ENCODE data around the gene CANT1. TPM values are rescaled to one million over a fixed set of nuclear protein-coding genes. Genes with fewer than 3 reads are reported as not detected.
A peak's percentile ranks its signal among the peaks of the same experiment; 100 is the strongest.

The CANT1 gene
- total and polyA plus RNA-seq, 2 of the 13 experiments (the other 11 are each of a cell fraction or from before 2014, with no cell fraction given), result 34.1 to 42.1 TPM

DNA sequence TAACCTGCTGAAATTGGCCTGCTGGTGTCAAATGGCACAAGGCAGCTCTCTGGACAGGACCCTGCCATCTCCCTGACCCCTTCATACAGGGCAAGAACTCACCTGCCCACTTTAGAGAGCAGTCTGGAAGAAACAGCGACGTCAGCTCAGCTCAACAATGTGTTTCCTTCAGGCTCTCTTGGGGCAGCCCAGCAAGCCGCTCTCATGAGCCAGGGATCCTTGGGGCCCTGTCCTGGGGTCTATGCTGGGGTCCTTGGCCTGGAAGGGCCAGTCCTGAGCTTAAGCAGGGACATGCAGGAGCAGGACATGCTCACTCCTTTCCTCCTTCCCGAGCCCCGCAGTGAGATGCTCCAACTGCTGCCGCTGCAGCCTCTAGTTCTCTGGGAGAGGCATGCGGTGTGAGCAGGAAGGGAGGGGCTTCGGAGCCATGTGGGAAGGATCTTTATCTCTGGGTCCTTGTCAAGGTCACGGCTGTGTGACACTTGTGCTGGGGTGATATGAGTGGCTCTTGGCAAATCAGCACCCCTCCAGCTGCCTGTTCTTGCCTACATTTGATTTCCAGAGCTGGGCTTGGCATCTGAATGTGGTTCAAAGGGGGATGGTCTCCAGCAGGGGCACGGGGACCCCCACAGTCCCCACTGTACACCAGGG is 17.8 kb upstream of the CANT1 start (continued):
- TF ChIP-seq MEIS1 (CRISPR knock-in tag; IDR thresholded peaks at IDR 0.05; ENCODE audit: borderline replicate concordance) (0 out of 2 replicates have a peak, but pooled peaks have one; percentile 7), RELA (CRISPR knock-in tag; IDR thresholded peaks at IDR 0.05) (no peak), NRL (CRISPR knock-in tag; IDR thresholded peaks at IDR 0.05; ENCODE audit: borderline replicate concordance) (0 out of 2 replicates have a peak, but pooled peaks have one; percentile 13), YEATS2 (CRISPR knock-in tag; IDR thresholded peaks at IDR 0.05; ENCODE audit: borderline replicate concordance) (no peak), ZC3H13 (CRISPR knock-in tag; IDR thresholded peaks at IDR 0.05) (peak; percentile 51; the same call in 1 of the 2 replicates), TARDBP (CRISPR knock-in tag; IDR thresholded peaks at IDR 0.05) (peak; percentile 39), ZNF724P (CRISPR knock-in tag; IDR thresholded peaks at IDR 0.05; ENCODE audit: borderline replicate concordance) (0 out of 2 replicates have a peak, but pooled peaks have one; percentile 58), ZNF383 (CRISPR knock-in tag; IDR thresholded peaks at IDR 0.05; ENCODE audit: borderline replicate concordance) (no peak), ZNF121 (CRISPR knock-in tag; IDR thresholded peaks at IDR 0.05) (peak; percentile 88), MBNL3 (CRISPR knock-in tag; conservative IDR thresholded peaks at IDR 0.05) (no peak), EP300 (IDR thresholded peaks at IDR 0.05; ENCODE audit: low read depth in 2 of 2, low read length in 2 of 2) (no peak), EP300 (CRISPR knock-in tag; IDR thresholded peaks at IDR 0.05; ENCODE audit: borderline replicate concordance) (peak; percentile 16; the same call in 1 of the 2 replicates), ZNF660 (CRISPR knock-in tag; IDR thresholded peaks at IDR 0.05; ENCODE audit: borderline replicate concordance, low read depth) (no peak), ZNF816 (CRISPR knock-in tag; IDR thresholded peaks at IDR 0.05; ENCODE audit: borderline replicate concordance) (no peak), SAFB2 (CRISPR knock-in tag; IDR thresholded peaks at IDR 0.05; ENCODE audit: borderline replicate concordance, low read depth) (no peak; the same call in 1 of the 2 replicates), ZNF331 (CRISPR knock-in tag; IDR thresholded peaks at IDR 0.05) (peak; percentile 55), ZBTB3 (CRISPR knock-in tag; IDR thresholded peaks at IDR 0.05; ENCODE audit: borderline replicate concordance, low read depth) (no peak), AGO2 (optimal IDR thresholded peaks at IDR 0.05; ENCODE audit: low read depth, low read length) (peak; percentile 41)
- TF ChIP-seq, protein P1, sequence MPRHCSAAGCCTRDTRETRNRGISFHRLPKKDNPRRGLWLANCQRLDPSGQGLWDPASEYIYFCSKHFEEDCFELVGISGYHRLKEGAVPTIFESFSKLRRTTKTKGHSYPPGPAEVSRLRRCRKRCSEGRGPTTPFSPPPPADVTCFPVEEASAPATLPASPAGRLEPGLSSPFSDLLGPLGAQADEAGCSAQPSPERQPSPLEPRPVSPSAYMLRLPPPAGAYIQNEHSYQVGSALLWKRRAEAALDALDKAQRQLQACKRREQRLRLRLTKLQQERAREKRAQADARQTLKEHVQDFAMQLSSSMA (CRISPR knock-in tag; IDR thresholded peaks at IDR 0.05), result no peak
- TF ChIP-seq, protein P2, sequence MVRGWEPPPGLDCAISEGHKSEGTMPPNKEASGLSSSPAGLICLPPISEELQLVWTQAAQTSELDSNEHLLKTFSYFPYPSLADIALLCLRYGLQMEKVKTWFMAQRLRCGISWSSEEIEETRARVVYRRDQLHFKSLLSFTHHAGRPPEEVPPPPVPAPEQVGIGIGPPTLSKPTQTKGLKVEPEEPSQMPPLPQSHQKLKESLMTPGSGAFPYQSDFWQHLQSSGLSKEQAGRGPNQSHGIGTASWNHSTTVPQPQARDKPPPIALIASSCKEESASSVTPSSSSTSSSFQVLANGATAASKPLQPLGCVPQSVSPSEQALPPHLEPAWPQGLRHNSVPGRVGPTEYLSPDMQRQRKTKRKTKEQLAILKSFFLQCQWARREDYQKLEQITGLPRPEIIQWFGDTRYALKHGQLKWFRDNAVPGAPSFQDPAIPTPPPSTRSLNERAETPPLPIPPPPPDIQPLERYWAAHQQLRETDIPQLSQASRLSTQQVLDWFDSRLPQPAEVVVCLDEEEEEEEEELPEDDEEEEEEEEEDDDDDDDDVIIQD (CRISPR knock-in tag; IDR thresholded peaks at IDR 0.05; ENCODE audit: low read depth), result no peak; the same call in 1 of the 2 replicates
- TF ChIP-seq, protein P3, sequence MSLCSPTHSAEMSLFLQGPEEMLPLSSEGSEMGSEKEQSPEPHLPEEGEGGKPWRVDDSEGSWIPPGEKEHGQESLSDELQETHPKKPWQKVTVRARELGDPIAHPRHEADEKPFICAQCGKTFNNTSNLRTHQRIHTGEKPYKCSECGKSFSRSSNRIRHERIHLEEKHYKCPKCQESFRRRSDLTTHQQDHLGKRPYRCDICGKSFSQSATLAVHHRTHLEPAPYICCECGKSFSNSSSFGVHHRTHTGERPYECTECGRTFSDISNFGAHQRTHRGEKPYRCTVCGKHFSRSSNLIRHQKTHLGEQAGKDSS (CRISPR knock-in tag; IDR thresholded peaks at IDR 0.05; ENCODE audit: borderline replicate concordance, low read depth), result no peak
- TF ChIP-seq, protein P4, sequence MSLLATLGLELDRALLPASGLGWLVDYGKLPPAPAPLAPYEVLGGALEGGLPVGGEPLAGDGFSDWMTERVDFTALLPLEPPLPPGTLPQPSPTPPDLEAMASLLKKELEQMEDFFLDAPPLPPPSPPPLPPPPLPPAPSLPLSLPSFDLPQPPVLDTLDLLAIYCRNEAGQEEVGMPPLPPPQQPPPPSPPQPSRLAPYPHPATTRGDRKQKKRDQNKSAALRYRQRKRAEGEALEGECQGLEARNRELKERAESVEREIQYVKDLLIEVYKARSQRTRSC (CRISPR knock-in tag; IDR thresholded peaks at IDR 0.05; ENCODE audit: low read depth), result no peak
- TF ChIP-seq, protein P5, sequence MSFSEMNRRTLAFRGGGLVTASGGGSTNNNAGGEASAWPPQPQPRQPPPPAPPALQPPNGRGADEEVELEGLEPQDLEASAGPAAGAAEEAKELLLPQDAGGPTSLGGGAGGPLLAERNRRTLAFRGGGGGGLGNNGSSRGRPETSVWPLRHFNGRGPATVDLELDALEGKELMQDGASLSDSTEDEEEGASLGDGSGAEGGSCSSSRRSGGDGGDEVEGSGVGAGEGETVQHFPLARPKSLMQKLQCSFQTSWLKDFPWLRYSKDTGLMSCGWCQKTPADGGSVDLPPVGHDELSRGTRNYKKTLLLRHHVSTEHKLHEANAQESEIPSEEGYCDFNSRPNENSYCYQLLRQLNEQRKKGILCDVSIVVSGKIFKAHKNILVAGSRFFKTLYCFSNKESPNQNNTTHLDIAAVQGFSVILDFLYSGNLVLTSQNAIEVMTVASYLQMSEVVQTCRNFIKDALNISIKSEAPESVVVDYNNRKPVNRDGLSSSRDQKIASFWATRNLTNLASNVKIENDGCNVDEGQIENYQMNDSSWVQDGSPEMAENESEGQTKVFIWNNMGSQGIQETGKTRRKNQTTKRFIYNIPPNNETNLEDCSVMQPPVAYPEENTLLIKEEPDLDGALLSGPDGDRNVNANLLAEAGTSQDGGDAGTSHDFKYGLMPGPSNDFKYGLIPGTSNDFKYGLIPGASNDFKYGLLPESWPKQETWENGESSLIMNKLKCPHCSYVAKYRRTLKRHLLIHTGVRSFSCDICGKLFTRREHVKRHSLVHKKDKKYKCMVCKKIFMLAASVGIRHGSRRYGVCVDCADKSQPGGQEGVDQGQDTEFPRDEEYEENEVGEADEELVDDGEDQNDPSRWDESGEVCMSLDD (CRISPR knock-in tag; IDR thresholded peaks at IDR 0.05; ENCODE audit: borderline replicate concordance), result peak; percentile 27; the same call in 1 of the 2 replicates
